Myocyte (in vitro differentiated cells): ENCODE results near the gene DOCK4. TPM values are rescaled to one million over a fixed set of nuclear protein-coding genes. Genes with fewer than 3 reads are reported as not detected.

Source experiments
- DNase-seq: peaks from one replicate; pipeline ENCODE4 v3.0.0-alpha.2; 2012; ENCODE audit warnings: low read depth
- total RNA-seq: library from RNA; depleted of rRNA; stranded (reverse); fragments of >200 nt; gene quantifications from 2 replicates; pipeline ENCODE4 v1.2.3, GENCODE V29; 2014

DOCK4 gene
- total RNA-seq, 1 donor from 2014 or later: 16.3 TPM

GRCh38 chr7:112116894-112117293, 89.3 kb downstream of the DOCK4 start:
- no peak for DNase-seq

- no peak for DNase-seq
Measured at GRCh38 chr7:112116358-112116757, 89.8 kb downstream of the DOCK4 start.

DNA sequence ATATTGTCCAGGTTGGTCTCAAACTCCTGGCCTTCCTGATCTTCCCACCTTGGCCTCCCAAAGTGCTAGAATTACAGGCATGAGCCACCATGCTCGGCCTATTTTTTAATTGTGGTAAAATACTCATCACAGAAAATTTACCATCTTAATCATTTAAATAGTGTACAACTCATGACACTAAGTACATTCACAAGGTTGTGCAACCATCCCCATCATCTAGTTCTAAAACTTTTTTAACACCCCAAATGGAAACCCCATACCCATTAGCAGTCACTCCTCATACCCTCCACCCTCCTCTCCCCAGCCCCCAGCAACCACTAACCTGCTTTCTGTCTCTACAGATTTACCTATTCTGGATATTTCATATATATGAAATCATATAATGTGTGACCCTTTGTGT, 90.3 kb downstream of the DOCK4 start:
- no peak for DNase-seq

- no peak for DNase-seq
Measured at GRCh38 chr7:112113913-112114575, 92.2 kb downstream of the DOCK4 start.

DNA sequence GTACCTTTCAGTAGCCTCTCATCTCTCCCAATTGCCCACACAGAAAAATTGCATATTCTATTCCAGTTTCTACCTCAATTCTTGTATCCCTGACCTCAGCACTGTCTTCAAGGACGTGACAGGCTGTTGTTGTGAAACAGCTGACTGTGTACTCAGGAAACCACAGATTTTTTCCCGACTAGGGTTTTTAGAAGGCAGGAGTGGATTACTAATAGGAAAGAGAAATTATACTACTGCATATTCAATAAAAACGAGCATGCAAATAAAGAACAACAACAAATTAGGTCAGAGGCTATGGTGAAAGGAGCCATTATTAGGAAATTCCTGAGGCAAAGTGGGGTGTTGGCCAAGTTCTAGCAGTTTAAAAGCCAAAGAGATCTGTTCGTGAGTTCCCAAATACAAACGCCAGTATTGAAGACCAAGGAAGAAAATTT, 93.4 kb downstream of the DOCK4 start:
- DNase-seq: peak; percentile 57

GRCh38 chr7:112110651-112111050, 95.5 kb downstream of the DOCK4 start:
- no peak for DNase-seq

- DNase-seq: no peak
Measured at GRCh38 chr7:112110175-112110574, 96.0 kb downstream of the DOCK4 start.

- DNase-seq: no peak
Measured at GRCh38 chr7:112108981-112109380, 97.2 kb downstream of the DOCK4 start.

DNA sequence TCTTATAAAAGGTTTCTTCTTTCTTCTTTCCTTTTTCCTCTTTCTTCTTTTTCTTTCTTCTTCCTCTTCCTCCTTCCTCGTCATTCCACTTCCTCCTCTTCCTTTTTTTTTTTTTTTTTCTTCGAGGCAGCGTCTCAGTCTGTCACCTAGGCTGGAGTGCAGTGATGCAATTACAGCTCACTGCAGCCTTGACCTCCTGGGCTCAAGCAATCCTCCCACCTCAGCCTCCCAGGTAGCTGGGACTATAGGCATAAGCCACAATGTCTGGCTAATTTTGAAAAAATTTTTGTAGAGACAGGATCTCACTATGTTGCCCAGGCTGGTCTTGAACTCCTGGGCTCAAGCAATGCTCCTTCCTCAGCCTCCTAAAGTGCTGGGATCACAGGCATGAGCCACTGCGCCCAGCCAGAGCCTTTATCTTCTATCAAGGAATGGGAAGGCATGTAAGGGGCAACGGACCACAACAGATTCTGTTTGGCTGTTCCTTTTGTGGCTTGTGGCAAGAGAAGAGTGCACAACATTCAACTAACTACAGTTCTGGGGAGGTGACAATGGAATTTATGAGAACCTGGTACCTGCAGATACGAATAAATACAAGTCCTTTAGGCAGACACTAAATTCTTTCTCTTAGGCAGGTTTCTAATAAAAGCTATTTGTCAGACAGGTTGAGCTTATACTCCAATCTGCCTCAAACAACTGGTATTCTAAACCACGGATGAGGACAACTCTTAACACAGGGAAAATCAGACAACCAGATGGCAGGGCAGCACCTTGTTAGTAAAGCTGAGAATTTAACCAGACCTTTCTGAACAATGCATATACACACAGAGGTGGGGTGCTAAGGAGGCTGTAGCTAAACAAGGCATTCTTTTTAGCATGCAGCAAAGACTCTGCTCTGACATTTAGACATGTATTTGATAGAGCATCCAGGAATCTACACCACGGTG, 100.3 kb downstream of the DOCK4 start:
- DNase-seq: no peak

DNA sequence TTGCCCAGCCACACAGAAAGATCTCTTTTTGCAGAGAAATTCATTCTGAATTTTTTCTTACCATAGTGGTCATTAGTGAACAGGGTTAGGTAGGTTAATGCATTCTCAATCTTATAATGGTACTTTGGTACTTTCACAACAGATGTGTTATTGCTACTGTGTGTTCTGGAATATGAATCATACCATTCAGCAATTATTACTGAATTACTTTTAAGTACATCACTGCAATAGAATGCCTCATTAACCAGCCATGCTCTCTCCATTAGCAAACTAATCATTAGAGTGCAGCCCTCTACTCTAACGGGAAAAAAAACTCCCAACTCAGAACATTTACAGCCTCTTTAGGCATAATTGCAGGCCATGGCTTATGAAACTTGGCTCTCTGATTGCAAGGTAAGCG, 102.1 kb downstream of the DOCK4 start:
- no peak for DNase-seq

DNA sequence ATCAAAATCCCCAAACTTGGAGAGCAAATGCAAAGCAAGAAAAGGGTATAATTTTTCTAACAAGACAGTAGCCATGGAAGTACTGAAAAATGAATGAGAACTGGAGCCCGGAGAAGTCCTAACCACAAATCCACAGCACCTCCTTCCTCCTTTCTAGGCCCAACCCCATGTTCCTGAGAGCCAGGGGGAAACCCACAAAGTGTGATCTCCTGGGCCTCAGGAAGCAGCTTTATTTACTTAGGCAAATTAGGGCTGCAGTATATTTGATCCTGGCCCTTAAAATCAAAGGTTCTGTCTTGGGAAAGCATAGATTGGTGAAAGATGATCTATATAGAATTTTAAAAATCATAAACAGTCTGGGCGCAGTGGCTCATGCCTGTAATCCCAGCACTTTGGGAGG, 103.0 kb downstream of the DOCK4 start:
- no peak for DNase-seq

DNA sequence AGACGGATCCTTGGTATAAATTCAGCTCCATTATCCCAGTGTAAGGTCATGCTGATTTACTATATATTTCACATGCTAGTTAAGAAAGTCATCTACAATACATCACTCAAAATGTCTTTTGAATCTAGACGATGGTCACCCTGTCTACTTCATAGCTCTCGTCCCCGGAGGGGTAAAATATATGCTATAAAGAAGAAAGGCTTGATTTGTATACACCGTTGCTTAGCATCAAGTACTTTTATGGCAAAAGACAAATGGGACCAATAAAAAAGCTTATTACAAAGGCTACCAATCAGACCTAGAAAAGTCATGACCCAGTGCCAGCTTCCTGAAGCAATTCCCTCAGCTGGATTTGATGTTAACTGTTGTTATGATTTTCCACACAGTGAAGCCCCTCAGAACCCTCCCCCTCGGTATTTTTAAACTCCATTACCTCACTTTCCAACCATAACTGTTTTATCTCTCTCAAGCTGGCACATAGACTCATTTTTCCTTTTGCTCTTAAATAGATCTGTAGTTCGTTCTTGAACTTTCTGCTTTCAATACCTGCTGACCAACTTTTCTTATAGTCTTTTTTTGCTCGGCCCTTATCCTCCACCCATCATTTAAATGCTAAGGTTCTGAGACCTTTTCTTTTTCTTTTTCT, 104.9 kb downstream of the DOCK4 start:
- no peak for DNase-seq

DNA sequence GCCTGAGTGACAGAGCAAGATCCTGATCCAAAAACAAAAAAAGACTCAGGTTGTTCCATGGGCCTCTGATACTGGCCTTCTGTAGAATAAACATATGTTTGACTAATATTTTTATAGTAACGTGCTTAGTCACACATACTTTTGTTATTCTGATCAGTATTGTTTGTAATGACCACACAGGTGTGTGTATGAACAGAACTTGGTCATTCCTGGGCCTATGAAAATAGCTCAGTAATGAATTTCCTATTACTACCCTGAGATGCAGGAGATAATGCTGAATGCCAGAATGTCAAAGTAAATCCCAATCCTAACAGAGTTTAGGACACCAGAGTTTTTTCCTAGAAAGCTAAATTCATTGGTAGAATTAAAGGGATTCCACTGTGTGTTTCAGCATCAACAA, 108.7 kb downstream of the DOCK4 start:
- DNase-seq: no peak

DNA sequence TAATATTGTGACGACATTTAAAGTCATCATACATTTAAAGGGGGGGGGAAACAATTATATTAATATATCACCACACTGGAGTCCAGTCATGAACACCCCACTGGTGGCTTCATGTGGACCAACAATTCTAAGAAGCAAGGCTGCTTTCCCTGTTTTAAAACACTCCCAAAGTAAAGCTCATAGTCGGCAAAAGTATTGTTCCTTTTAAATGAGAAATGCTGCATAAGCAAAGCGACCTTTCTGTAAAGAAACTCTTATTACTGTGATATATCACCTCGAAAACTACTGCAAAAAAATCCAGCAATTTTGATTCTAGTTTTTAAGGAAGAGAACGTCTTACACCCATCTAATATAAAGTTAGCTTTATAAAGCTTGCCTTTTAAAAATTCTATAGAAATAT, 112.8 kb downstream of the DOCK4 start:
- no peak for DNase-seq

- DNase-seq: no peak
Measured at GRCh38 chr7:112092709-112093395, 113.3 kb downstream of the DOCK4 start.

DNA sequence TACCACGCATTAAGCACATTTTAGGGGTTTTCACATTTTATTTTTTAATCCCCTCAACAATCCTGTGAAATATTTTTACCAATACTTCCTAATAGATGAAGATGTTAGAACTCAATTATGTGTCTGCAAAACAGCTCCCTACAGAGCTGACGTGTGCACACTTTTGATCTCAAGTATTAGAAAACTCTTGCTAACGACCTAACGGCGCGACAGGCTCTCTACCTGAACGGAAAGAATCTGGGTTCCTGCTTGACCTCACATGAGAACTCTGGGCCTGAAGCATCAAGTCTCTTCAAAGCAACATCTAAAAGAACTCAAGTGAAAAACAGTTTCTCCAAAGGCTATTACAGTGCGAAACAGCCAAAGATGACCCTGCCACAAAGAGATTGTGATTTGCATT, 113.9 kb downstream of the DOCK4 start:
- no peak for DNase-seq

- no peak for DNase-seq
Measured at GRCh38 chr7:112091768-112092167, 114.4 kb downstream of the DOCK4 start.

GRCh38 chr7:112089551-112089950, 116.6 kb downstream of the DOCK4 start:
- no peak for DNase-seq

- no peak for DNase-seq
Measured at GRCh38 chr7:112088484-112089016, 117.6 kb downstream of the DOCK4 start.

- DNase-seq: no peak
Measured at GRCh38 chr7:112086496-112087254, 119.5 kb downstream of the DOCK4 start.
